Activated naive CD4-positive, alpha-beta T cell treated with Interleukin-2 at 50 U/mL for 16 hours (primary cell): ENCODE data around the gene ANKRD55.
"Not testable (repeated sequence)": the region's sequence is repeated elsewhere in the genome, so short reads cannot be mapped to it uniquely, and the experiment has no call there.

ENCODE experiments used
- DNase-seq: peaks from one replicate; pipeline ENCODE4 v3.0.0-alpha.2; 2020

ANKRD55 gene

GRCh38 chr5:56142614-56143372, 90.3 kb downstream of the ANKRD55 start:
- no peak for DNase-seq

GRCh38 chr5:56142233-56142613, 90.9 kb downstream of the ANKRD55 start:
- no peak for DNase-seq

- DNase-seq, result no peak
These were observed 93.1 kb downstream of the ANKRD55 start for GRCh38 chr5:56140073-56140472.

GRCh38 chr5:56130664-56131063, 102.5 kb downstream of the ANKRD55 start:
- DNase-seq, result no peak

- no peak for DNase-seq
These were observed 103.8 kb downstream of the ANKRD55 start for GRCh38 chr5:56129288-56129687.

- peak; percentile 16 for DNase-seq
These were observed 105.0 kb downstream of the ANKRD55 start for GRCh38 chr5:56128113-56128512.

GRCh38 chr5:56126487-56127179, 106.5 kb downstream of the ANKRD55 start:
- no peak for DNase-seq

GRCh38 chr5:56123531-56124243, 109.4 kb downstream of the ANKRD55 start:
- DNase-seq, result no peak

- DNase-seq, result not testable (repeated sequence)
These were observed 110.7 kb downstream of the ANKRD55 start for GRCh38 chr5:56122360-56122985.

- DNase-seq, result no peak
These were observed 114.1 kb downstream of the ANKRD55 start for GRCh38 chr5:56119050-56119449.

GRCh38 chr5:56116599-56117141, 116.5 kb downstream of the ANKRD55 start:
- no peak for DNase-seq

GRCh38 chr5:56115589-56115988, 117.5 kb downstream of the ANKRD55 start:
- no peak for DNase-seq

- DNase-seq, result no peak
These were observed 120.5 kb downstream of the ANKRD55 start for GRCh38 chr5:56112526-56113121.

GRCh38 chr5:56111404-56111781, 121.7 kb downstream of the ANKRD55 start:
- DNase-seq, result no peak

- no peak for DNase-seq
These were observed 122.3 kb downstream of the ANKRD55 start for GRCh38 chr5:56110646-56111403.

- DNase-seq, result no peak
These were observed 124.9 kb downstream of the ANKRD55 start for GRCh38 chr5:56108246-56108645.

GRCh38 chr5:56106837-56107236, 126.3 kb downstream of the ANKRD55 start:
- no peak for DNase-seq

- DNase-seq, result no peak
These were observed 127.4 kb downstream of the ANKRD55 start for GRCh38 chr5:56105511-56106291.

- no peak for DNase-seq
These were observed 130.2 kb downstream of the ANKRD55 start for GRCh38 chr5:56102889-56103288.

- not testable (repeated sequence) for DNase-seq
These were observed 130.9 kb downstream of the ANKRD55 start for GRCh38 chr5:56102207-56102606.

GRCh38 chr5:56101180-56101579, 131.9 kb downstream of the ANKRD55 start:
- DNase-seq, result no peak
